GM12801 (cell line): ENCODE measurements around the gene GYS2.

ENCODE experiments used
- TF ChIP-seq, protein P1 (sequence below): IDR thresholded peaks from one replicate; pipeline ENCODE4 v1.5.1; 2011; ENCODE audit warnings: control low read depth; ENCODE audit not compliant: insufficient read length; ENCODE audit errors: extremely low read depth

The GYS2 gene

DNA sequence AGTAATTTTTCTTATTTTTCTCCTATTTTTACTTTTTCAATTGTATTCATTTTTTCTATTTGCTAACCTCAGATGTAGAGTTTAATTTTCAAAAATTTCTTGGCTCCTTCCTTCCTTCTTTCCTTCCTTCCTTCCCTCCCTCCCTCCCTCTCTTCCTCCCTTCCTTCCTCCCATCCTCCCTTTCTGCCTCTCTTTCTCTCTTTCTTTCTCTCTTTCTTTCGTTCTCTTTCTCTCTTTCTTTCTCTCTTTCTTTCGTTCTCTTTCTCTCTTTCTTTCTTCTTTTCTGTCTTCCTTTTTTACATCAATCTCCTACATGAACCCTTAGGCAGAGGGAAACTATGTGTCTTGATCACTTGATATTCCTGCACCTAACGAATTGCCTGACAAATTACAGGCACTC is 12.4 kb upstream of the GYS2 start:
- TF ChIP-seq, protein P1, sequence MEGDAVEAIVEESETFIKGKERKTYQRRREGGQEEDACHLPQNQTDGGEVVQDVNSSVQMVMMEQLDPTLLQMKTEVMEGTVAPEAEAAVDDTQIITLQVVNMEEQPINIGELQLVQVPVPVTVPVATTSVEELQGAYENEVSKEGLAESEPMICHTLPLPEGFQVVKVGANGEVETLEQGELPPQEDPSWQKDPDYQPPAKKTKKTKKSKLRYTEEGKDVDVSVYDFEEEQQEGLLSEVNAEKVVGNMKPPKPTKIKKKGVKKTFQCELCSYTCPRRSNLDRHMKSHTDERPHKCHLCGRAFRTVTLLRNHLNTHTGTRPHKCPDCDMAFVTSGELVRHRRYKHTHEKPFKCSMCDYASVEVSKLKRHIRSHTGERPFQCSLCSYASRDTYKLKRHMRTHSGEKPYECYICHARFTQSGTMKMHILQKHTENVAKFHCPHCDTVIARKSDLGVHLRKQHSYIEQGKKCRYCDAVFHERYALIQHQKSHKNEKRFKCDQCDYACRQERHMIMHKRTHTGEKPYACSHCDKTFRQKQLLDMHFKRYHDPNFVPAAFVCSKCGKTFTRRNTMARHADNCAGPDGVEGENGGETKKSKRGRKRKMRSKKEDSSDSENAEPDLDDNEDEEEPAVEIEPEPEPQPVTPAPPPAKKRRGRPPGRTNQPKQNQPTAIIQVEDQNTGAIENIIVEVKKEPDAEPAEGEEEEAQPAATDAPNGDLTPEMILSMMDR: no peak

DNA sequence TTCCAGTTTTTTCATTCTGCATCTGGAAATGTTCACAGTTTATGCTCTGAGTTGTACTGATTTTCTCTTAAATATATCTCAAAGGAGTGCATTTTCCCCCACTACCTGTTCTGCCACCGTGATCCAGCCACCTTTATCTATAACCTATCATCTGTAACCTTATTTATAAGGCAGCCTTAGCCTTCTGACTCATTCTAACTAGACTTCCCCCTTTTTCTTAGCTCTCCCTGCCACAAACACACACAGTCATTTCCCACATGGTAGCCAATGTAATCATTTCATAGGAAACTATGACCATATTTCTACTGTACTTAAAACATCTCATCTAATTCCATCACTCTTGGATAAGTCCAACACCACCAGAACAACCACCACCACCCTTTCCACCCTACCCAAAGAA is 10.8 kb upstream of the GYS2 start:
- TF ChIP-seq, protein P1: no peak

DNA sequence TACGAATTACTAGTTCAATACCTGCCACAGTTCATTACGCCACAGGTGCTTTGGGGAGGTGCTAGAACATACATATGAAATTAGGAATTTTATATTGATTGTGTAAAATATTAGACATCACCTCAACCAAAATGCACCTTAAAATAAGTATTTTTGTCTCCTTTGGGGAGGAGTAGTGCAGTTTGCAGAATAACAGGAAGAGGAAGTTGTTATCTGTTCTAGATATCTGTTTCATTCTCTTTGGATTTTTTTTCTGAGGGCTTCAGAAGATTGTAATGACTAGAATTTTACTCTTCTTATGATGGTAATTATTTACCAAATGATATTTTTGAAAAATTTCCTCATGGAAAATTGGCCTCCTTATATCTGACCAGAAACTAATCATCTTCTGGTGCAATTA is 9.9 kb upstream of the GYS2 start:
- TF ChIP-seq, protein P1: no peak

DNA sequence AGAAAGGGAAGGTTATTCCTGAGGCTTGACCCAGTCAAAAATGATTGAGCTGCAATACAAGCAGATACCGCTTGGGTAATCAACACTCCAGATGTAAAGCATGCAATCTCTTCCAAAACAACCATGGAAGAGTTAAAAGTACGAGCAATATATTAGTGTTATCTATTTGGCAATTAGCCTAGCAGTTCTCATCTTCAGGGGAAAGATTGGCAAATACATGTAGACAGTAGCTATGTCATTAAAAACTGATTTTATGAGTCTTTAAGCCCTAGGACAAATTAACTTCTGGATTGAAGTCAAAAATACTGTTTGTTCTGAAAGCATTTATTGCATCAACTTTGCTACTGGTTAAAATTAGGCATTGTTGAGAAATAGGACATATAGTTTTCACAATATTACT is 9.3 kb upstream of the GYS2 start:
- TF ChIP-seq, protein P1: no peak

DNA sequence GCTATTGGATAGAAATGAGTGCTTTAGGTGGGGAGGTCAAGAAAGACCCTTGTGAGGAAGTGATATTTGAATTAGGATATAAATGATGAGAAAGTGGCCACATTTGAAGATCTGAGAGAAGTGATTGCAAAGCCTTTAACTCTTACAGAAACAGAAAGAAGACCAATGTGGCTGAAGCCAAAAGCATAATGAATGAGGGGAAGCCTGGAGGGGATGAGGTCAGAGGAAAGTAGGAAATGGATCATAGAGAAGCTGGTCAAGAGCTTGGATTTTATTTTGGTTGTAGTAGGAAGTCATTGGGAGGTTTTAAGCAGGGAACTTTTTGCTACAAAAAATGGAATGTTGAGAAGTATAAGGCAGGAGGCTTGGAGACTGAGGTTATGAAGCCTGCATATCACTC is 3.5 kb upstream of the GYS2 start:
- TF ChIP-seq, protein P1: no peak

DNA sequence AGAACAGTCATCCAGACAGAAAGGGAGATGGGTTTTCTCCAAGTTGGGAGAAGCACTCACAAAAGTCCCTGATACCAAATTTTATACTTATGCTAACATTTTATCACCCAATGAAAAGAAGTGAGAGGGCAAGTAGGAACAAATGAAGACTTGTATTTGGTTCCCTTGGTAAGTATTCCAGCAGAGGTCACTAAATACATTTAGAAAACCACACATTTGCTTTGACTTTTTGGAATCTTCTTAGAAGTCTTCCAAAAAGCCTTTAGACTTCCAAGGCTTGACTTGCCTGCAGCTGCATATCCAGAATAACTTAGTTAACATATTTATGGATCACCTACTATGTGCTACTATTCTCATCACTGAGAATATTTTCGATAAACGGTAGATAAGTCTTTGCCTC is 3.1 kb upstream of the GYS2 start:
- TF ChIP-seq, protein P1: no peak

DNA sequence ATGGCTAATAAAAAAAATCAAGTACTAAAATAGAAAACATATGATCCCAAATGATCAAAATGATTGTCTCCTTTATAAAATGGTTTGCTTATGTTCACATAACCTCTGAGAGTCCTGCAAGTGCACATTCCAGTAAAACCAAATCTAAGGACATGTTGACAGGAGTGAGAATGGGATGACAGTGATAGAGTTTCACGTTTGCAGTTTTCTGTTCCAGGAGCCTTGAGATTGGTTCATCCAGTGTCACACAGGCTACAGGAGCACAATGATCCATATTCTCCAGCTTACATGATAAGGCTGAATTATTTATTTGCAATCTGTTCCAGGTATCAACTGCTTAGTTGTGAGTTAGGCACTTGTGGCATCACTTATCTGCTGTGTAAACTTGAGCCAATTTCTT is 1.5 kb upstream of the GYS2 start:
- TF ChIP-seq, protein P1: no peak

DNA sequence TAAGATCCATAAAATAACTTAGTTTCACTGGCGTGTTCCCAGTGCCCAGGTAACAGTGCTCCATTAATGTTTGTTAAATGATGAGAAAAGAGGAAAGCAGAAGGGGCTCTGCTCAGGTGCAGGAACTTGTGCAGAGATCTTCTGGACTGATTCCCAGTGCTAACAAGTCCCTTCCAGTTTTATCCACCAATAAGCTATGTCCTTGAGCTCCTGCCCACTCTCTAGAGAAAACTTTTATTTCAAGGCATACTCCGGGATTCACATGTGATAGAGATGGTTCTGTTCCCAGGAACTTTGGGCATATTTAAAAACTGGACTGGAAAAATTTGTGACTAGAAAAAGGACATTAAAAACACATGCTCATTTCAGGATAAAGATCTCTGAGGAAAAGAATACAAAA is 1.9 kb downstream of the GYS2 start:
- TF ChIP-seq, protein P1: no peak
